Medulla oblongata (tissue), 1 donor: ENCODE results near the gene BTN2A1.
"Not testable (repeated sequence)": the region's sequence is repeated elsewhere in the genome, so short reads cannot be mapped to it uniquely, and the experiment has no call there.

ENCODE experiments used
- DNase-seq: peaks from one replicate; pipeline ENCODE4 v3.0.0-alpha.2; 2015; ENCODE audit errors: extremely low spot score

BTN2A1 gene

DNA sequence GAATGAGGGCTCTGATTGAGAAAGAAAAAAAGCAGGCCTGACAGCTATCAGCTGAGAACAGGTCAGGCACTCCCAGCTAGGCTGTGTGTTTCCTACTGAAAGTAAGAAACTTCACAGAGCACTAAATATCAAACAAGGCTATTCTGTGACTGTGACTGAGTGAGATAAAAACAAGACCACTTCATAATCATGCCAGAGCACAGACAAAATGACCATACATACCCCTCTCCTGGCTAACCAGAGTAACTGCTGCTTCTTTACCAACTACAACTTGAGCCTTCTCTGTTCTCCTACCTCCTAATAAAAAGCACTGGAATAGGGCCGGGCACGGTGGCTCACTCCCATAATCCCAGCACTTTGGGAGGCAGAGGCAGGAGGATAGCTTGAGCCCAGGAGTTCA, 35.5 kb downstream of the BTN2A1 start:
- no peak for DNase-seq

DNA sequence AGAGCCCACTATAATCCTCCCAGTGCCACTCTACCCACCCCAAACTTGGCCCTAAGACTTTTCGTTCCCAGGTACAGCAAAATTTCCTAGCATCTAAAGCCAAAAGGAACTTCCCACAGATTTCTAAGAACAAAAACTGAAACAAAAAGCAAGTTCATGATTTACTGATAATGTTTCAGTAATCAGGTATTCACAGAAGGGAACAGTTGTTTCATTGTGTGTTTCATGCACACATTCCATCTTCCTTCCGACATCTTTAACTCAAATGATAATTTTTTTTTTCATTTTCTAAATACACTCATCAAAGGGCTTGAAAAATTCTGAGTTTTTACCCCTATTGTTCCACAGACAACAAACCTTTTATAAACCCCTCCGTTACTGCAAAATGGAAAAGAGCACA, 36.4 kb downstream of the BTN2A1 start:
- no peak for DNase-seq

DNA sequence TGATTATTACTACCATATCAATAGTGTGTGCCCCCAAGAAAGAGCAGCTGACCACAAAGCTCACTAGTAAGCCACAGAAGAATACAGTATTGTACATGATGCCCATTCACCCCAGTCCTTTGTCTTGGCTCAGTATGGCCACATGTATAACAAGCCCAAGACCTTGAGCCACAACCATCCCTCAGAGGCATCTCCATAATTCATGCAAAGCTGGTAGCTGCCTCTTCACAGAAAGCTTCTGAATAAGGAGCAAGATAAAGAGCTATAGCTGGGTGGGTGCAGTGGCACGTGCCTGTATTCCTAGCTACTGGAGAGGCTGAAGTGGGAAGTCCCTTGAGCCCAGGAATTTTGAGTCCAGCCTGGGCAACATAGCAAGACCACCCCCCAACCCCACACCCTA, 37.5 kb downstream of the BTN2A1 start:
- DNase-seq = no peak

DNA sequence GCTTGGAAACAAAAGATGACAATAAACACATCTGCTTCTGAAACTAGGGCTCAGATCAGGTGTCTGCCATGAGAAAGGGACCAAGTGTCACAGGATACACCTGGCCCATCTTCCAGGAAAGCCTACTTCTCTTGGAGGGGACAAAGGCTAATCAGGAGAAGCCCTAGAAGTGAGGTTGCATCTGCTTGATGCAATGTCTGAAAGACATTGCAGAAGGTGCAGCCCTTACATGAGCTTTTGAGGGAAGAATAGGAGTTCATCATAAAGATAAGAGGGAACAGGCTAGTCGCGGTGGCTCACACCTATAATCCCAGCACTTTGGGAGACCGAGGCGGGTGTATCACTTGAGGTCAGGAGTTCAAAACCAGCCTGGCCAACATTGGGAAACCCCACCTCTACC, 39.9 kb downstream of the BTN2A1 start:
- DNase-seq = no peak

DNA sequence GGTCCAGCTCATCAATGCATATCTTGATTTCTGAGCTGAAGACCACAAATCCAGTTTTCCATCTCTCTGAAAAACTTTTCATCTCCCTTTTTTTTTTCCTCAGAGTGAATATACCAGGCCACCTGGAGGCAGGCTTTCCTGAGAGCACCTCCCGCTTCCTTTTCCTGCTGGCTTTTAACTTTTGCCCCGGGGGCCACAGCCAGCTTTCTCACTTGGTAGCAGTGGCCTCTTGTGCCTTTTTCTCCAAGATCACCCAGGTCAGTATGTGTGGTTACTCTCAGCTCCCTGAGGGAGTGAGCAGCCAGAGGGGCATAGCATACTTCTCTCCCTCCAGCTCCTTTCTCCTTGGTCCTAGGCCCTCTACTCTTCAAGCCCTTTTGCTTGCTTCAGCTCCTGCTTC, 42.3 kb downstream of the BTN2A1 start, which contains the start of gene BTN1A1:
TSS of gene BTN1A1 (plus strand) at position 202 of the 400 bp plus-strand sequence. CDS start 984 bp downstream, outside the sequence.
- no peak for DNase-seq

DNA sequence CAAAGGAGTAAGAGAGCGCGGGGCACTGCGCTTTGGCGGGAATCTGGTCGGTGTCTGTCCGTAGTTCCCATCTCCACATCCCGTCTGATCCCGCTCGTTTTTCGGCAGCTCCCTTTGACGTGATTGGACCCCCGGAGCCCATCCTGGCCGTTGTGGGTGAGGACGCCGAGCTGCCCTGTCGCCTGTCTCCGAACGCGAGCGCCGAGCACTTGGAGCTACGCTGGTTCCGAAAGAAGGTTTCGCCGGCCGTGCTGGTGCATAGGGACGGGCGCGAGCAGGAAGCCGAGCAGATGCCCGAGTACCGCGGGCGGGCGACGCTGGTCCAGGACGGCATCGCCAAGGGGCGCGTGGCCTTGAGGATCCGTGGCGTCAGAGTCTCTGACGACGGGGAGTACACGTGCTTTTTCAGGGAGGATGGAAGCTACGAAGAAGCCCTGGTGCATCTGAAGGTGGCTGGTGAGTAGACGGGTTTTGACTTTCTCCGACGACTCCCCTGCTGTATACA, 43.8 kb downstream of the BTN2A1 start:
- DNase-seq = peak; percentile 11

DNA sequence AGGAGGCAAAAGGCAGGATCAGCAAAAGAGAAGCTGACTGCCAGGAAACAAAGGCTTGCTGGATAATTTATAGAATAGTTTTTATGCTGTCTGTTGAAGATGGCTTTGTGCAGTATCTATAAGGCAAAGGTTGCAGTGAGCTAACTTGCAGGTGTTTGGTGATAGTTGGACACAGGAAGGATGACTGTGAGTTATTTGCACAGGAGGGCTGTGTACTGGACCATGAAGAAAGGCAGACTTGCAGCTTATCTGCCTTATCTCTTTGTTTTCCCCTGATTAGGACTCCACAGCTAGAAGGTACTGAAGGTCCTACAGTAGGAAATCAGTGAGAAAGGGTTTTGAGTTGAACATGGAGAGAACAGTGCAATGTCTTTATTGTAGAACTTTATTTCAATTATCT, 44.4 kb downstream of the BTN2A1 start:
- no peak for DNase-seq

DNA sequence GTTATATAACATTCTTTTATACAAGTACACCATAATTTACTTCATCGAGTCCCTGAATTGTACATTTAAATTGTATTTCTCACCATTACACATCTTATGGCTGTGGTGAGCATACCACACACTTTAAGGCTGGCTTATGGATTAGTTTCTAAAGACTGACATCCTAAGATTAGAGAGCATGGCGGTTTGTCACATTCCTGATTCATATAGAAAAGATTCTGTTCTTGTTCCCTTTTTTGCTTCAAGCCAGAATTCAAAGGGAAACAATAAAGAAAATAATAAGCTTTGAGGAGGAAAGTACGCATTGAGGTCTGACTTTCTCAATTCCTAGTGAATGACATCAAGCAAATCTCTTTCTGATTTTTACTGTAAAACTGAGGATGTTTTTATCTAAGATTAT, 44.9 kb downstream of the BTN2A1 start:
- DNase-seq = no peak

DNA sequence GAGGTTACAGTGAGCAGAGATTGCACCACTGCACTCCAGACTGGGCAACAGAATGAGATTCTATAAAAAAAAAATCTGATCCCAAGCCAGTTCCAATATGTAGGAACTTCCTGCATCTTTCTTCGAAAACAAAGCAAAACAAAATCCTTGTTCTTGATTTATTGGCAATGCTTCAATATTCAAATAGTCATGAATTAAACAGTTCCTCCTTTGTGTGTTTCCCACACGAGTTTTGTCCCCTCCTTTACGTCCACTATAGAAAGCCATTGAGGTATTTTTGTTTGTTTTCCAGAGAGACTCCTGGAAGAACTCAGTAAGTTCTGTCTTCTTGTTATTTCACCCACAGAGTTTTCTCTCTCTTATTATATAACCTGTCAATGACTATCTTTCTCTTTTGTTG, 49.9 kb downstream of the BTN2A1 start:
- DNase-seq = peak; percentile 30

DNA sequence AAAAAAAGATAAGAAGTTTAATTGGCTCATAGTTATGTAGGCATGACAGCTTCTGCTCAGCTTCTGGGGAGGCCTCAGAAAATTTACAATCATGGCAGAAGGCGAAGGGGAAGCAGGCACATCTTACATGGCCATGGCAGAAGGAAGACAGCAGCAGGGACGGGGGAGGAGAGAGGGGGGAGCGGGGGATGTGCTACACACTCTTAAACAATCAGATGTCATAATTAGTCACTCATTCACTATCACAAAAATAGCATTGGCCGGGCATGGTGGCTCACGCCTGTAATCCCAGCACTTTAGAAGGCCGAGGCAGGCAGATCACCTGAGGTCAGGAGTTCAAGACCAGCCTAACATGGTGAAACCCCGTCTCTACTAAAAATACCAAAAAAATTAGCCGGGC, 53.3 kb downstream of the BTN2A1 start:
- DNase-seq = not testable (repeated sequence)

DNA sequence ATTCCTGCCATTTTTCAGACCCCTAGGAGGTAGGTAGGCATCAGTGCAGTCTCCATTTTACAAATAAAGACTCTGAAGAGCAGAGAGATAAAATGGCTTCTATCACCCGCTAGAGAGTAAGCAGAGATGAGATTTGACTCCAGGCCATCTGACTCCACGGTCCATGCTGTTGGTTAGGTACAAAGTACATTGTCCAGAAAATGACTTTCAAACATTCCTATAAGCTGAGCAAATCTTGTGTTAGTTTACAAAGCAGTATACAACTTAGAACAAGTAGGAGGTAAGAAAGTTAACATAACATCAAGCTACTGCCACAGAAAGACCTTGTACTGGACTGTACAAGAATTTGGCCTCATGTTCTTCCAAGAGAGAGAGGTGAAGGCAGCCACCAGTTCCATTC, 57.2 kb downstream of the BTN2A1 start:
- DNase-seq = no peak

DNA sequence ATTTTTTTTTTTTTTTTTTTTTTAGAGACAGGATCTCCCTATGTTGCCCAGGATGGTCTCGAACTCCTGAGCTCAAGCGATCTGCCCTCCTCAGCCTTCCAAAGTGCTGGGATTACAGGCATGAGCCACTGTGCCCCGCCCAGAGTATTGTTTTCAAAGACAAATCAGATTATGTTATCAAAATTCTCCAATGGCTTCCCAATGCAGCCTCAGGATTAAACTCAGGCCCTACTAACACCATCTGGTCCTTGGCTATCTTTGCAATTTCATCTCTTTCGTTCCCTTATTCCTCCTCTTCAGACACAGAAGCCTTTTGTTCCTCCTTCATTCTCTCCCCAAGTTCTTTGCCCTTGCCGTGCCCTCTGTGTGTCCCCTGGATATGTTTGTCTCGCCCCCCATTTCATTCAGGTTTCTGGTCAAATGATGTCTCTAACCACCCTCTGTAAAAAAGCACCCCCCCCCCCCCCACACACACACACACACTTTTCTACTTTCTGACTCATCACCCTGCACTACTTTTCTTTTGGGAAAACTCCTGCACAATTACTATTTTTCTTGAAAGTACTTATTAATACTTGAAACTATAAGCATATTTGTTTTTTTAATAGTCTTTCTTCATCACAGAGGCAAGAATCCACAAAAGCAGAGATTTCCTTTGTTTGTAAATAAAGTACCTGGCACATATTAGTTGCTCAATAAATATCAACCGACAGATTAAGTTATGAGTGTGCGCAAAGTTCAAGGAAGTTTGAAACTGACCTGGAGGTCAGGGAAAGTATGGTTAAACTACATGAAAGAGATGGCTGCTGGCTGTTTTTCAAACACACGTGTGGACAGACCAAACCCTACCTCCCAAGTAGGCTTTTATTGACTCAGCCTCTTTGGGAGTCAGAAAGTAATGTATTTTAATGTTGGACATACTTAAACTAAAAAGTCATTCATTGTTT, 59.0 kb downstream of the BTN2A1 start:
- DNase-seq = no peak
